Mesenchymal stem cell (in vitro differentiated cells and primary cell): ENCODE results near the gene TFPI2.

ENCODE experiments used
- DNase-seq: peaks from one replicate; pipeline ENCODE4 v3.0.0-alpha.2; 2013
- H2AFZ ChIP-seq: one replicate; pipeline ENCODE4 v1.6.1; 2013; ENCODE audit warnings: low read depth, mild to moderate bottlenecking, control low read depth, inconsistent platforms, low read length, moderate library complexity
- H2AK5ac ChIP-seq: 2 replicates; pipeline ENCODE4 v1.6.1; 2013; ENCODE audit warnings: low read length, moderate library complexity, mild to moderate bottlenecking, inconsistent platforms; ENCODE audit not compliant: severe bottlenecking
- H2BK120ac ChIP-seq: one replicate; pipeline ENCODE4 v1.6.1; 2013; ENCODE audit warnings: low read depth, mild to moderate bottlenecking, inconsistent platforms, low read length, moderate library complexity
- H2BK12ac ChIP-seq, 2 experiments: one replicate each; pipeline ENCODE4 v1.6.1; 2013; ENCODE audit warnings: inconsistent platforms in 2 of 2, low read length in 2 of 2, mild to moderate bottlenecking in 2 of 2, moderate library complexity in 2 of 2, control low read depth in 1 of 2
- H2BK15ac ChIP-seq: one replicate; pipeline ENCODE4 v1.6.1; 2013; ENCODE audit warnings: mild to moderate bottlenecking, low read depth, inconsistent platforms; ENCODE audit not compliant: poor library complexity, severe bottlenecking
- H2BK5ac ChIP-seq: 2 replicates; pipeline ENCODE4 v1.6.1; 2013; ENCODE audit warnings: low read depth, mild to moderate bottlenecking, low read length, control low read depth, inconsistent platforms; ENCODE audit not compliant: poor library complexity, severe bottlenecking
- H3K14ac ChIP-seq, 2 experiments: one replicate each; pipeline ENCODE4 v1.6.1; 2013; ENCODE audit warnings: inconsistent platforms in 2 of 2, low read length in 2 of 2, control low read depth in 1 of 2, mild to moderate bottlenecking in 1 of 2, moderate library complexity in 1 of 2
- H3K18ac ChIP-seq, 2 experiments: one replicate each; pipeline ENCODE4 v1.6.1; 2013; ENCODE audit warnings: inconsistent platforms in 2 of 2, low read length in 2 of 2, control low read depth in 1 of 2, low read depth in 1 of 2, mild to moderate bottlenecking in 1 of 2
- H3K23ac ChIP-seq, 2 experiments: one replicate each; pipeline ENCODE4 v1.6.1; 2013; ENCODE audit warnings: inconsistent platforms in 2 of 2, low read length in 2 of 2, mild to moderate bottlenecking in 2 of 2, moderate library complexity in 2 of 2, control low read depth in 1 of 2
- H3K27ac ChIP-seq: 2 replicates; pipeline ENCODE4 v1.5.1; 2013; ENCODE audit warnings: mild to moderate bottlenecking, moderate library complexity, low read length, control low read depth, inconsistent platforms; ENCODE audit not compliant: poor library complexity, severe bottlenecking
- H3K27me3 ChIP-seq, 2 experiments: 2 replicates each; pipeline versions ENCODE4 v1.6.1 to v1.7.0; 2013; ENCODE audit warnings: low read length in 2 of 2, mild to moderate bottlenecking in 2 of 2, moderate library complexity in 2 of 2, control low read depth in 1 of 2, inconsistent platforms in 1 of 2; ENCODE audit not compliant: control insufficient read depth in 1 of 2, insufficient read depth in 1 of 2
- H3K36me3 ChIP-seq, 2 experiments: 2 replicates each; pipeline versions ENCODE4 v1.6.1 to v1.7.0; 2013; ENCODE audit warnings: low read length in 2 of 2, control low read depth in 1 of 2, inconsistent platforms in 1 of 2, low read depth in 1 of 2, mild to moderate bottlenecking in 1 of 2; ENCODE audit not compliant: insufficient read depth in 2 of 2, control insufficient read depth in 1 of 2
- H3K4ac ChIP-seq, 2 experiments: one replicate each; pipeline ENCODE4 v1.6.1; 2013; ENCODE audit warnings: inconsistent platforms in 2 of 2, low read length in 2 of 2, mild to moderate bottlenecking in 2 of 2, moderate library complexity in 2 of 2, control low read depth in 1 of 2, low read depth in 1 of 2
- H3K4me1 ChIP-seq: 2 replicates; pipeline ENCODE4 v1.6.1; 2013; ENCODE audit warnings: low read depth, low read length, control low read depth; ENCODE audit not compliant: control insufficient read depth, insufficient read depth
- H3K4me2 ChIP-seq: 2 replicates; pipeline ENCODE4 v1.6.1; 2013; ENCODE audit warnings: low read length, mild to moderate bottlenecking, inconsistent platforms; ENCODE audit not compliant: poor library complexity, severe bottlenecking
- H3K4me3 ChIP-seq, 2 experiments: 2 replicates each; pipeline versions ENCODE4 v1.5.1 to v1.7.0; 2013; ENCODE audit warnings: low read length in 2 of 2, mild to moderate bottlenecking in 2 of 2, control low read depth in 1 of 2, low read depth in 1 of 2; ENCODE audit not compliant: insufficient read depth in 1 of 2
- H3K79me1 ChIP-seq: replicated peaks from 2 replicates; pipeline ENCODE4 v1.6.1; 2013; ENCODE audit warnings: mild to moderate bottlenecking, control low read depth, low read length, inconsistent platforms; ENCODE audit not compliant: poor library complexity, severe bottlenecking
- H3K9ac ChIP-seq: 2 replicates; pipeline ENCODE4 v1.7.0; 2013; ENCODE audit warnings: mild to moderate bottlenecking, low read length, moderate library complexity
- H3K9me3 ChIP-seq: 2 replicates; pipeline ENCODE4 v1.7.0; 2013; ENCODE audit warnings: mild to moderate bottlenecking, low read length; ENCODE audit not compliant: control insufficient read depth
- H4K8ac ChIP-seq: one replicate; pipeline ENCODE4 v1.6.1; 2013; ENCODE audit warnings: inconsistent platforms, mild to moderate bottlenecking, low read length, moderate library complexity
- H4K91ac ChIP-seq: one replicate; pipeline ENCODE4 v1.6.1; 2013; ENCODE audit warnings: mild to moderate bottlenecking, low read length, inconsistent platforms
- WGBS: methylation state at CpG from one replicate; pipeline ENCODE4 v1.1.7; 2013; ENCODE audit warnings: mixed read lengths; 5-methylcytosine and 5-hydroxymethylcytosine counted together

TFPI2 gene

GRCh38 chr7:93858857-93859256 lies 31.7 kb downstream of the TFPI2 start:
- no peaks in the 10 kb centered on the region for H3K9me3 ChIP-seq
- no peaks in the 10 kb centered on the region for H3K27me3 ChIP-seq
- no peak overlapping the region for H4K8ac ChIP-seq
- H3K27ac ChIP-seq = no peak overlapping the region
- H3K4ac ChIP-seq = no peak overlapping the region
- no peak overlapping the region for H3K4me2 ChIP-seq
- no peak overlapping the region for H4K91ac ChIP-seq
- no peak overlapping the region for H2AFZ ChIP-seq
- H3K18ac ChIP-seq = no peak overlapping the region
- no peak overlapping the region for H2BK12ac ChIP-seq
- H2BK5ac ChIP-seq = no peak overlapping the region
- no peak overlapping the region for H2AK5ac ChIP-seq
- no peak overlapping the region for H2BK120ac ChIP-seq
- WGBS = 100% methylated on average over 1 of the region's 2 CpGs
- no peaks in the 10 kb centered on the region for H3K4me1 ChIP-seq
- H2BK15ac ChIP-seq = no peak overlapping the region
- no peak overlapping the region for H3K4me3 ChIP-seq
- H3K14ac ChIP-seq = no peak overlapping the region
- H3K36me3 ChIP-seq = no peaks in the 10 kb centered on the region
- DNase-seq = no peak
- no peak overlapping the region for H3K23ac ChIP-seq
- H3K79me1 ChIP-seq = no peaks in the 10 kb centered on the region
- H3K9ac ChIP-seq = no peak overlapping the region

- Histone ChIP-seq H2BK5ac (no peak overlapping the region), H2AFZ (no peak overlapping the region), H2AK5ac (no peak overlapping the region), H2BK120ac (no peak overlapping the region), H4K91ac (no peak overlapping the region), H3K18ac (no peak overlapping the region), H3K4ac (no peak overlapping the region), H3K4me2 (no peak overlapping the region), H3K79me1 (no peaks in the 10 kb centered on the region), H2BK12ac (no peak overlapping the region), H3K9ac (no peak overlapping the region), H3K36me3 (no peaks in the 10 kb centered on the region), H3K4me3 (no peak overlapping the region), H3K14ac (no peak overlapping the region), H4K8ac (no peak overlapping the region), H3K9me3 (no peaks in the 10 kb centered on the region), H3K27me3 (no peaks in the 10 kb centered on the region), H2BK15ac (no peak overlapping the region), H3K27ac (no peak overlapping the region), H3K4me1 (no peaks in the 10 kb centered on the region), H3K23ac (no peak overlapping the region)
- DNase-seq = no peak
Measured at GRCh38 chr7:93856323-93856722, 34.2 kb downstream of the TFPI2 start.

- no peak overlapping the region for H2BK12ac ChIP-seq
- no peaks in the 10 kb centered on the region for H3K4me1 ChIP-seq
- H3K9me3 ChIP-seq = no peaks in the 10 kb centered on the region
- no peak for DNase-seq
- no peak overlapping the region for H3K14ac ChIP-seq
- H3K4ac ChIP-seq = no peak overlapping the region
- WGBS = 100% methylated on average over 1 of the region's 1 CpG
- H4K8ac ChIP-seq = no peak overlapping the region
- no peak overlapping the region for H2BK5ac ChIP-seq
- H3K27me3 ChIP-seq = no peaks in the 10 kb centered on the region
- no peak overlapping the region for H4K91ac ChIP-seq
- no peak overlapping the region for H2BK15ac ChIP-seq
- no peak overlapping the region for H3K18ac ChIP-seq
- H3K27ac ChIP-seq = no peak overlapping the region
- H2BK120ac ChIP-seq = no peak overlapping the region
- H3K4me2 ChIP-seq = no peak overlapping the region
- no peaks in the 10 kb centered on the region for H3K36me3 ChIP-seq
- no peaks in the 10 kb centered on the region for H3K79me1 ChIP-seq
- H3K9ac ChIP-seq = no peak overlapping the region
- H2AK5ac ChIP-seq = peak overlapping the region; percentile 10
- H3K23ac ChIP-seq = no peak overlapping the region
- no peak overlapping the region for H2AFZ ChIP-seq
- no peak overlapping the region for H3K4me3 ChIP-seq
Measured at GRCh38 chr7:93855797-93856196, 34.8 kb downstream of the TFPI2 start.

GRCh38 chr7:93854480-93854879 lies 36.1 kb downstream of the TFPI2 start:
- H3K18ac ChIP-seq = no peak overlapping the region
- H2AK5ac ChIP-seq = no peak overlapping the region
- H2AFZ ChIP-seq = no peak overlapping the region
- no peak overlapping the region for H4K91ac ChIP-seq
- H3K79me1 ChIP-seq = no peaks in the 10 kb centered on the region
- H3K27me3 ChIP-seq = no peaks in the 10 kb centered on the region
- no peaks in the 10 kb centered on the region for H3K4me1 ChIP-seq
- H3K9ac ChIP-seq = no peak overlapping the region
- no peak overlapping the region for H2BK120ac ChIP-seq
- H3K4me3 ChIP-seq = no peak overlapping the region
- H3K4me2 ChIP-seq = no peak overlapping the region
- H3K14ac ChIP-seq = no peak overlapping the region
- H2BK15ac ChIP-seq = no peak overlapping the region
- H3K27ac ChIP-seq = no peak overlapping the region
- no peaks in the 10 kb centered on the region for H3K9me3 ChIP-seq
- DNase-seq = no peak
- H3K4ac ChIP-seq = no peak overlapping the region
- WGBS = no CpG with 5 or more reads among the region's 1 CpG
- no peaks in the 10 kb centered on the region for H3K36me3 ChIP-seq
- H2BK12ac ChIP-seq = no peak overlapping the region
- no peak overlapping the region for H2BK5ac ChIP-seq
- H3K23ac ChIP-seq = no peak overlapping the region
- H4K8ac ChIP-seq = no peak overlapping the region
